Natural killer cell treated with Interleukin-12 subunit alpha and Interleukin-12 subunit beta and Interleukin-15 and Interleukin-18, amount 100 ng/mL, for 72 hours (primary cell): ENCODE data around the gene HOXA6. TPM values are rescaled to one million over a fixed set of nuclear protein-coding genes. Genes with fewer than 3 reads are reported as not detected.

Experiments
- total RNA-seq, 2 donors: library from RNA; stranded (reverse); gene quantifications; one replicate each; pipeline ENCODE4 v1.2.3, GENCODE V29; 2022

HOXA6 gene
- total RNA-seq, 2 donors from 2014 or later = 0.81 TPM; not detected in 1

Other genes with a start within 250 kb of the HOXA6 start
- under 1 TPM; 0.36 to 0.78 TPM for gene HOXA1, start 51.8 kb downstream of the HOXA6 start, total RNA-seq
- gene HOXA2, start 45.1 kb downstream of the HOXA6 start, total RNA-seq = not detected
- under 1 TPM in 1 of 2 donors, not detected in 1; 0.55 TPM for gene HOXA4, start 17.0 kb downstream of the HOXA6 start, total RNA-seq
- under 1 TPM; 0.33 to 0.64 TPM for gene HOXA5, start 4.1 kb downstream of the HOXA6 start, total RNA-seq
- gene HOXA3, start 4.8 kb upstream of the HOXA6 start, total RNA-seq = not detected
- under 1 TPM in 1 of 2 donors, not detected in 1; 0.20 TPM for gene HOXA7, start 8.9 kb upstream of the HOXA6 start, total RNA-seq
- 1 to 10 TPM in 1 of 2 donors, not detected in 1; 2.4 TPM for gene HOXA9, start 17.8 kb upstream of the HOXA6 start, total RNA-seq
- gene HOXA10, start 26.5 kb upstream of the HOXA6 start, total RNA-seq = 1 to 10 TPM in 1 of 2 donors, under 1 TPM in 1; 0.88 to 1.3 TPM
- gene HOXA11, start 37.5 kb upstream of the HOXA6 start, total RNA-seq = under 1 TPM; 0.20 to 0.76 TPM
- gene HOXA13, start 52.3 kb upstream of the HOXA6 start, total RNA-seq = not detected
- not detected for gene EVX1, start 95.0 kb upstream of the HOXA6 start, total RNA-seq